T-helper 2 cell treated with Interferon-gamma antibody and Interleukin-4, amounts not matched to agents 5 μg/mL and 100 μg/mL, for 36 hours (primary cell): ENCODE data around the gene C1orf116.

Experiments used
- DNase-seq: peaks from one replicate; pipeline ENCODE4 v3.0.0; 2021; ENCODE audit warnings: low spot score
- H3K27ac Mint-ChIP-seq: one replicate; pipeline ENCODE4 v1.8.0; 2021; ENCODE audit warnings: mild to moderate bottlenecking, mixed read lengths
- H3K27me3 Mint-ChIP-seq: one replicate; pipeline ENCODE4 v1.8.0; 2021; ENCODE audit warnings: low read depth, mixed read lengths
- H3K36me3 Mint-ChIP-seq: one replicate; pipeline ENCODE4 v1.8.0; 2021; ENCODE audit warnings: low read depth, mixed read lengths
- H3K4me1 Mint-ChIP-seq: one replicate; pipeline ENCODE4 v1.8.0; 2021; ENCODE audit warnings: low read depth, mixed read lengths
- H3K4me3 Mint-ChIP-seq: one replicate; pipeline ENCODE4 v1.8.0; 2022; ENCODE audit warnings: mild to moderate bottlenecking, moderate library complexity, mixed read lengths
- H3K9me3 Mint-ChIP-seq: one replicate; pipeline ENCODE4 v1.8.0; 2021; ENCODE audit warnings: mixed read lengths

The C1orf116 gene

DNA sequence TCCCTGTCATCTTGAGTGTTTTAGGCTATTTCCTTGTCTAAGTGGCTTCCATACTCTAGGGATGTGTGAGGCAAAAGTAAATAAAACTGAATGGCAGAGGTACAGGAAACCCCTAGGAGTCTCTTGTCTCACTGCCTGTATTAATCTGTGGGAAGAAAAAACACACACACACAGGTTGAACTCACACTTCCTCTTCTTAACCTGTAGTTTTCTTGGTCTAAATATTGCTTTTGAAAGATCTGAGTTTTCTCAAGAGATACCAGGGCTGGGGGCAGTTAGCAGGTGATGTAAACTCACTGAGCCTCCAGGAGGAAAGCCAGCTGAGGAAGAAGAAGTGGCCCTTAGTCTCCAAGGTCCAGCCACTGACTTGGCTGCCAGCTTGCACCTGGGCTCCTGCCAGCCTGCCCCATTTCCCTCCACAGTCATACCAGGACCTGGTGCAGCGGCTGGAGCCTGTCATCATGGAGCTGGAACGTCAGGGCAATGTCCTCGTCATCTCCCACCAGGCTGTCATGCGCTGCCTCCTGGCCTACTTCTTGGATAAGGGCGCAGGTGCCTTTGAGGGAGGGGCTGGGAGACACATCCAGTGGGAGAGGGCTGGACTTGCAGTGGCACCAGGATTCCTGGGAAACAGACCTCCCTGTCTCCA, 37.4 kb upstream of the C1orf116 start:
- Mint-ChIP-seq H3K27ac (no peak overlapping the region), H3K27me3 (peaks cover 15% of the 10 kb centered on the region), H3K4me3 (no peak overlapping the region), H3K9me3 (no peaks in the 10 kb centered on the region), H3K36me3 (no peaks in the 10 kb centered on the region), H3K4me1 (peaks cover 21% of the 10 kb centered on the region)
- no peak for DNase-seq

DNA sequence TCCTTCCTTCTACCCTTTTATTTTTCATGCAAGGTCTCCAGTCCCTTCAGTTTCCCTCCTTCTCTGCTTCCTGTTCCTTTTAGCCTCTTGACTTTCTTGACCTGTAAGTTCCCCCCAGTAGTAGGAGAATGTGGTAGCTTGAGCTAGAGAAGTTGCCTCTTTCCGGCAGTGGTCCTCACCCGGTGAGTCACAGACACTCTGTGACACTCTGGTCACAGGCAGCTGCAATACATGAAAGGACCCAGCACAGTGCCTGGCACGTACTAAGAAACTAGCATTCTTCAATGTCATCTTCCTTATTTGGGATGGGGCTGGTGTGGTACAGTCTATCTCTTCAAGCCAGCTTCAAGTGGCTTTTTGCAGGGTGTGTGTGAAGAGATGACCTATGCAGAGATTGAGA, 36.5 kb upstream of the C1orf116 start:
- Mint-ChIP-seq H3K27ac (no peak overlapping the region), H3K4me3 (no peak overlapping the region), H3K27me3 (peaks cover 10% of the 10 kb centered on the region), H3K36me3 (no peaks in the 10 kb centered on the region), H3K4me1 (peaks cover 21% of the 10 kb centered on the region), H3K9me3 (no peaks in the 10 kb centered on the region)
- DNase-seq: no peak

DNA sequence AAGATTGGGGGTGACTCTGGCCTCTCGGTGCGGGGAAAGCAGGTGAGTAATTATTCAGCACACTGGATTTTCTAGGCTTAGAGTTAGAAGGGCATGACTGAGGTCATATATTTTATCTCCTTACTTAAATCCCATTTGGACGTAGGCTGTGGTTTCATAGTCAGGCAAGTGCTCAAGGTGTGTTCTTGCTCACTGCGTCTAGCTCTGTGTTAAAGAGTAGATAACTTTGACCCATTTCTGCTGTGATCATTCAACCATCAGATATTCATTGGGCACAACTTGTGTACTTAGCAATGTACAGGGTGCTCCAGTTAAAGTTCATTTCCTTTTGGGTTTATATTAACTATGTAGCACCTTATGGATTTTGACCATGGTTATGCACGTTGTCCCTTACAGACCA, 35.1 kb upstream of the C1orf116 start:
- Mint-ChIP-seq H3K4me3 (no peak overlapping the region), H3K4me1 (peaks cover 21% of the 10 kb centered on the region), H3K27me3 (peaks cover 2% of the 10 kb centered on the region), H3K27ac (no peak overlapping the region), H3K9me3 (no peaks in the 10 kb centered on the region), H3K36me3 (no peaks in the 10 kb centered on the region)
- DNase-seq: no peak

DNA sequence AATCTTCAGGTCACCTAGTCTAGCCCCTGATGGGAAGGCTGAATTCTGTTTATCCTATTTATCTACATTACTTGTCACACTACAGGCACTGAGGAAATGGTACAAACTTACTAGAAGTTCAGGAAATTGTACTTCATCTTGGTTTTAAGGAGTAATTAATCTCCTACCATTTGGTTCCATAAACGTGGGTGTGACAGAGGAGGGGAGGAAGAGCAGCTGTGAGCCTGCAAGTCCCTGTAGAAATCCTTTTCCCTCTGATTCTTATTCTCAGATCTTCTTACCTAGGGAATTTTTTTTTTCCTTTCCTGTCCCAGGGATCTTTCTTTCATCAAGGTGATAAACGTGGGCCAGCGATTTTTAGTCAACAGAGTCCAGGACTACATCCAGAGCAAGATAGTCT, 34.6 kb upstream of the C1orf116 start:
- DNase-seq: no peak
- peaks cover 2% of the 10 kb centered on the region for H3K27me3 Mint-ChIP-seq
- no peaks in the 10 kb centered on the region for H3K9me3 Mint-ChIP-seq
- no peak overlapping the region for H3K27ac Mint-ChIP-seq
- H3K4me1 Mint-ChIP-seq: peaks cover 21% of the 10 kb centered on the region
- H3K4me3 Mint-ChIP-seq: no peak overlapping the region
- no peaks in the 10 kb centered on the region for H3K36me3 Mint-ChIP-seq

DNA sequence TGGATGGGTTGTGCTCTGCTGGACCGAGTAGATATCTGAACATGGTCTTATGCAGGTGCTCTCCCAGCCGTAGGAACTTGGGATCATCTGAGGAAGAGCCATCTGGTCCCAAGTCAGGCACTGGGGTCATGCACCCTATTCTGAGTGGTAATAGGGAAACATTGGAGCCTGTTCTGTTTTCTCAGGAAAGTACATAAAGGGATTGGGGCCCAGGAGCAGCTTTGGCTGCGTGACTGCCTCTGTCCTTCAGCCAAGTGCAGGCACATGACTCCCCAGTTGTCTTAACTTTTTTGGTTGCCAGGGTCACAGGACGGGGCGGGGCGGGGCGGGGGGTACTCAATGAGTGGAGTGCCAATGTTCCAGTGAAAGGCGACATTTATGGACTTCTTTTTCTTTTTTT, 32.0 kb upstream of the C1orf116 start:
- Mint-ChIP-seq H3K27me3 (peaks cover 2% of the 10 kb centered on the region), H3K4me1 (peaks cover 5% of the 10 kb centered on the region), H3K4me3 (no peak overlapping the region), H3K9me3 (no peaks in the 10 kb centered on the region), H3K27ac (no peak overlapping the region), H3K36me3 (no peaks in the 10 kb centered on the region)
- no peak for DNase-seq

DNA sequence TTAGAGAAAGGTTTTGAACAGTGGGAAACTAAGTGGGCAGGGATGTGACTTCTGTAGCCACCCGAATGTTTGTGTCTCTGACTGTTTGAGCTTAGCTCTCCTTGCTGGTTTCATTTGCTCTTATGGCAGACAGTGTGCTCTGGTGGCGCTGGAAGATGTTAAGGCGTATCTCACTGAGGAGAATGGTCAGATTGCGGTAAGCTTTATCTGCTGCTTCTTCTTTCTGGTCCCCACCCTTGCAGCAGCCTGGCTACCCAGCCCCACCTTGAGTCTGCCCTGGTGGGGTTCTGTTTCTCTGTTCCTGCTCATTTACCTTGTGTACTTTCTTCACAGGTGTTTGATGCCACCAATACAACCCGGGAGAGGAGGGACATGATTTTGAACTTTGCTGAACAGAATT, 30.5 kb upstream of the C1orf116 start:
- H3K4me3 Mint-ChIP-seq: no peak overlapping the region
- no peaks in the 10 kb centered on the region for H3K9me3 Mint-ChIP-seq
- no peaks in the 10 kb centered on the region for H3K4me1 Mint-ChIP-seq
- no peaks in the 10 kb centered on the region for H3K27me3 Mint-ChIP-seq
- no peak for DNase-seq
- no peak overlapping the region for H3K27ac Mint-ChIP-seq
- no peaks in the 10 kb centered on the region for H3K36me3 Mint-ChIP-seq

DNA sequence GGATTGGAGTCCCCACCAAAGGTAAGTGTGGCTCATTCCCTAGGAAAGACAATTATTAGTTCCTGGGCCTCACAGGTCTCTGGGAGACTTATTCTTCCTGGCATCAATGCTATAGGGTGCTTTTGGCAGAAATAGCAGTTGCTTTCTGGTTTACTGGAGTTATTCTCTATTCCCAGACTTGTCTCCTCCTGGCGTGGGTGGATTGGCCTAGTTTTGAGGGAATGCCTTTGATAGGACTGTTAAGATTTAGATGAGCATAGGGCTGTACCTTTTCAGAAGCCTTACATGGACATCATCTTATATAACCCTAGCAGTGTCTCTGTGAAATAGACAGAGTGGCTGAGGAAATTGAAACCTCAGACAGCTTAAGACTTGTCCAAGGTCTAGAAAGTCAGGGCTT, 29.5 kb upstream of the C1orf116 start:
- H3K27me3 Mint-ChIP-seq: no peaks in the 10 kb centered on the region
- H3K9me3 Mint-ChIP-seq: no peaks in the 10 kb centered on the region
- DNase-seq: no peak
- no peak overlapping the region for H3K27ac Mint-ChIP-seq
- H3K4me1 Mint-ChIP-seq: no peaks in the 10 kb centered on the region
- no peak overlapping the region for H3K4me3 Mint-ChIP-seq
- no peaks in the 10 kb centered on the region for H3K36me3 Mint-ChIP-seq

DNA sequence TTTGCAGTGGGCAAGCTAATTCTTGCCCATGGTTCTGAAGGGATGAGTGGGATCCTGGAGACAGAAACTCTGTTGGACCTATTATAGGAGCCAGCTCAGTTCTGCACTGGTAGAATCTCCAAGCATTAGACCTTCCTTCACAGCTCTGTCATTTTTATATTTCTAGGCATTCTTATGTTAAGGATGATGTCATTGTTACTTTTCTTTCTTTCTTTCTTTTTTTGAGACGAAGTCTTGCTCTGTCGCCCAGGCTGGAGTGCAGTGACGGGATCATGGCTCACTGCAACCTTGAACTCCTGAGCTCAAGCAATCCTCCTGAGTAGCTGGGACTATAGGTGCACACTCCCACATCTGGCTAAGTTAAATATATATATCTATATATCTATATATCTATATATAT, 28.0 kb upstream of the C1orf116 start:
- Mint-ChIP-seq H3K27ac (no peak overlapping the region), H3K4me1 (no peaks in the 10 kb centered on the region), H3K4me3 (no peak overlapping the region), H3K9me3 (no peaks in the 10 kb centered on the region), H3K36me3 (no peaks in the 10 kb centered on the region), H3K27me3 (peaks cover 7% of the 10 kb centered on the region)
- DNase-seq: no peak

DNA sequence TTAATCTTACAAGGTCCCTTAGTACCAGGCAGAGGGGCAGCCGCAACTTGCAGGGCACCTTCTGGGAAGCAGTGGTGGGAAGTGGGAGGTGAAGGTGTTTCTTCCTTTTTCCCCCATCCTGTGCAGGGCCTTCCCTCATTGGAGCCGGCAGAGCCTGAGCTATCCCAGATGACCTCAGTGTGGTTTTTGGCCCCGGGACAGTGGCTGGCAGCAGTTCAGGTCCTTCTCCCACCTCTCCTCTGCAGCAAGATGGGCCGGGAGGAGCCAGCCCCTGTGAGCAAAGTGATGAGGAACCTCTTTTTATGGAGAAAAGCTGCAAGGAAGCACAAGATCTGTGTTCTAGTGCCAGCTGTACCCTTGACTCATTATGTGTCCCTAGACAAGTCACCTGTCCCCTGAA, 27.3 kb upstream of the C1orf116 start:
- no peak for DNase-seq
- Mint-ChIP-seq H3K4me3 (no peak overlapping the region), H3K27me3 (peaks cover 9% of the 10 kb centered on the region), H3K27ac (no peak overlapping the region), H3K36me3 (no peaks in the 10 kb centered on the region), H3K4me1 (peaks cover 2% of the 10 kb centered on the region), H3K9me3 (no peaks in the 10 kb centered on the region)

DNA sequence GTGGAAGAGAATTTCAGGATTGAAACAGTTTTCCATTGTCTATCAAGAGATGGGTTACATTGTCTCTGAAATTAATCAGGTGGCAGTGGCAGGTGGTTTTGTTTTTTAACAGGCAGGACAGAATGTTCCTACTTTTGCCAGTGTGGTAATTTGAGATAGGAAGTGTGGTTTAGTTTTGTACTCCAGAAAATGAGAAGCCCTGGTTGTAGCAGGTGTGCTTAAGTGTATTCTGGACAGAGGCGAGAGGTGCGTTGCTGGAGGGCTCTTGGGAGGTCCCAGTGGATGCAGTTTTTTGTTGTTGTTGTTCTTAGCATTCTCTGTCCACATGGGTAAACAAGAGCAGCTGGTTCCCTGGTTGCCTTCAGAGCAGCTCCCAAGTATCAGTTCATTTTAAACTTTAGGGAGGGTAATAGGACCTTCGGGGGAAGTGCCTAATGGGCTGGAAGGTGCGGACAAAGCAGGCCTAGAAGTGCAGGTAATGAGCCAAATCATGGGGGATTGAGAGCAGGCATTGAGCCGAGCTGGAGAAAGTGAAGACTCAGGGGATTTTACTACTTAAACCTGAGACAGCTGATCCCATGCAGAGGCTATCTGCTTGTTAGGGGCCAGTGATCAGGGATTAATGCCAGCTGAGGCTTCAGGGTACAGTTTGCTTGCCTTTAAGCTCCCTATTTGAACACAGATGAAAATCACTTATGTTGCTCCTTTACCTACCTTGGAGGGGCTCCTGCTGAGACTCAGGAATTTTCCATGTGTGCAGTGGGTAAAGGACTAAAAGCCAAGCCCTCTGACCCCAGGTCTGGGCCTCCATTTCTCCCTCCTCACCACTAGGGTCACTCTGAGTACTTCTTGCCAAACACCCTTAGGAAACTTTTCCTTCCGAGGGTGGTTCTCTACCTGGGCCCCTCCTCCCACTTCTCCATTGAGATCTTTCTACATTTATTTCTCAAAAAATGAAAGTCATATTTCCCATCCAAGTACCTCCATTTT, 26.6 kb upstream of the C1orf116 start:
- Mint-ChIP-seq H3K4me1 (peaks cover 5% of the 10 kb centered on the region), H3K27ac (no peak overlapping the region), H3K27me3 (peaks cover 9% of the 10 kb centered on the region), H3K4me3 (no peak overlapping the region), H3K9me3 (no peaks in the 10 kb centered on the region), H3K36me3 (no peaks in the 10 kb centered on the region)
- no peak for DNase-seq

DNA sequence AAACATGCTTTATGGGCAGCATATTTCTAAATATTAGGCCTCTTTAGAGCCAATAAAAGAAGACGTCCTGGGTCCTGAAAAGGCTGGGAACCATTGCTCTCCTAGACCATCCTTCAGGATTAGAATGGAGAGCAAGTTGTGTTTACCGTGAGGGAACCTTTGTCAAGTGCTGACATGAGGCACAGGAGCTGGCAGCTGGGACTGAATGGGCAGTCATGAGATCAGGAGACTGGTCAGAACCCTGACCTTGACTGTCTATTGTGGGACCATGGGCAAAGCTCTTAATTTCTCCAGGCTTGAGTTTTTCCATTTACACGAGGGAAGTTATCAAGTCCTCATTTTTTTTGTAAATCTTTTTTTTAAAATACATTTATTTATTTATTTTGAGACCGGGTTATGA, 25.7 kb upstream of the C1orf116 start:
- no peak overlapping the region for H3K27ac Mint-ChIP-seq
- H3K4me3 Mint-ChIP-seq: no peak overlapping the region
- no peaks in the 10 kb centered on the region for H3K36me3 Mint-ChIP-seq
- H3K27me3 Mint-ChIP-seq: peaks cover 9% of the 10 kb centered on the region
- H3K9me3 Mint-ChIP-seq: no peaks in the 10 kb centered on the region
- peaks cover 5% of the 10 kb centered on the region for H3K4me1 Mint-ChIP-seq
- no peak for DNase-seq

DNA sequence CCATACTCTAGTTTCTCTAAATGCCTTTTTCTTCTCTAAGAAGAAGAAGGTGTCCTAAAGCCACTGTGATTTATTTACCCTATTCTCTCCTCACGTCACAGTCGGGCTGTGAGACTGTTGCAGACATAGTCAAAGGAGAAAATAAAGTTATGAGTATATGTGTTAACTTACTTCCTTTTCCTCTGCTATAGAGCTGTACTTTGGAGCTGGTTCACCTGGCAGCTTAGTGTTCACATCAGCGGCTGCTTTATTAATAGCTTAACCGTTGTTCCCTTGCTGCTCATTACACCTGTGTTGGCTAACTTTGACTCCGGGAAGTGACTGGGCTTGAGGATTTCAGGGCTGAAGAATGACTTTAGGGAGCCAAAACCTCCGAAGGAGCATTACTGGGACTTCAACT, 24.1 kb upstream of the C1orf116 start:
- Mint-ChIP-seq H3K4me1 (peaks cover 15% of the 10 kb centered on the region), H3K27ac (no peak overlapping the region), H3K27me3 (peaks cover 9% of the 10 kb centered on the region), H3K9me3 (no peaks in the 10 kb centered on the region), H3K36me3 (no peaks in the 10 kb centered on the region), H3K4me3 (no peak overlapping the region)
- DNase-seq: no peak

DNA sequence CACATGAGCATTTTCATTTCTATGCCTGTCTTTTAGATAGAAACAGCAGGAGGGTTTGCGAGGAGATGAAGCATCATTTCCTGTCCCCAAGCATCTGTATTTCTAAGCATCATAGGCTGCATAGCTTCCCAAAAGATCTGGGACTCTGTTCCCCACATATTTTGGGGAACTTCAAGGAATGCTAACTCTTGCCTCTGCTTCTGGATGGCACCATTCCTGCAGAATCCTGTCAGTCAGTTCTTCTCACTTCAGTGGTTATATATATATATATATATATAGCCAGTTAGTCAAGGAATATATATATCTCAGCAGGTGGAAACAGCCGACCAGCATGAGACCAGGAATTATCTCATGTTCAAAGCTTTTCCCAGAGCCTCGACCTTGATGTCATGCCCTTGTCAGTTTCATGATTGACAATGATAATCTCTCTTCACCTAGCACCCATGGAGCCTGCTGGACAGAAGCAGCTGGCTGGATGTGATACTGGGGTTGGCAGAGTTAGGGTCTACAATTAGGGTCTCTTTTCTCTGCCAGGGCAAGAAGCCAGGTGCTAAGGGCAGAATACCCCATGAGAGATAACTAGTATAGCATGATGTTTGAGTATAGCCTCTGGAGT, 22.9 kb upstream of the C1orf116 start:
- no peak for DNase-seq
- no peak overlapping the region for H3K4me3 Mint-ChIP-seq

DNA sequence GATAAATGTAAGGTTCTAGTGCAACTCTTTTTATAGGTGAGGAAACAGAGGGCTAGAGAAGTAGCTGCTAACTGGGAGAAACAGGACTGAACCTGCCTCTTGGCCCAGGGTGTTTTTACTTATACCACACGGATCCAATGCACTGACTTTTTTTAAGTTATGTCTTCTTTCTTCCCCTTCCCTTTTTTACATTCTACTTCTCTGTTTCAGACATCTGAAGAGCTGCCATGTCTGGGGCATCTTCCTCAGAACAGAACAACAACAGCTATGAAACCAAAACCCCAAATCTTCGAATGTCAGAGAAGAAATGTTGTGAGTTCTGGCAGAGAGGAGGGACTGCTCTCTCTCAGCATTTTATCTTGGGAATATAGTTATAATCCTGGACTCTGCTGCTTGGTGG, 21.9 kb upstream of the C1orf116 start:
- Mint-ChIP-seq H3K27me3 (peaks cover 9% of the 10 kb centered on the region), H3K27ac (no peak overlapping the region), H3K4me3 (peak overlapping the region; percentile 25), H3K36me3 (peaks cover 2% of the 10 kb centered on the region), H3K9me3 (no peaks in the 10 kb centered on the region), H3K4me1 (peaks cover 30% of the 10 kb centered on the region)
- DNase-seq: no peak

More for the DNA sequence above, 22.9 kb upstream of the C1orf116 start:
- no peak overlapping the region for H3K27ac Mint-ChIP-seq
- no peaks in the 10 kb centered on the region for H3K36me3 Mint-ChIP-seq
- no peaks in the 10 kb centered on the region for H3K9me3 Mint-ChIP-seq
- peaks cover 9% of the 10 kb centered on the region for H3K27me3 Mint-ChIP-seq
- peaks cover 23% of the 10 kb centered on the region for H3K4me1 Mint-ChIP-seq
